ENCODE data around the gene TAGLN2.

DNA sequence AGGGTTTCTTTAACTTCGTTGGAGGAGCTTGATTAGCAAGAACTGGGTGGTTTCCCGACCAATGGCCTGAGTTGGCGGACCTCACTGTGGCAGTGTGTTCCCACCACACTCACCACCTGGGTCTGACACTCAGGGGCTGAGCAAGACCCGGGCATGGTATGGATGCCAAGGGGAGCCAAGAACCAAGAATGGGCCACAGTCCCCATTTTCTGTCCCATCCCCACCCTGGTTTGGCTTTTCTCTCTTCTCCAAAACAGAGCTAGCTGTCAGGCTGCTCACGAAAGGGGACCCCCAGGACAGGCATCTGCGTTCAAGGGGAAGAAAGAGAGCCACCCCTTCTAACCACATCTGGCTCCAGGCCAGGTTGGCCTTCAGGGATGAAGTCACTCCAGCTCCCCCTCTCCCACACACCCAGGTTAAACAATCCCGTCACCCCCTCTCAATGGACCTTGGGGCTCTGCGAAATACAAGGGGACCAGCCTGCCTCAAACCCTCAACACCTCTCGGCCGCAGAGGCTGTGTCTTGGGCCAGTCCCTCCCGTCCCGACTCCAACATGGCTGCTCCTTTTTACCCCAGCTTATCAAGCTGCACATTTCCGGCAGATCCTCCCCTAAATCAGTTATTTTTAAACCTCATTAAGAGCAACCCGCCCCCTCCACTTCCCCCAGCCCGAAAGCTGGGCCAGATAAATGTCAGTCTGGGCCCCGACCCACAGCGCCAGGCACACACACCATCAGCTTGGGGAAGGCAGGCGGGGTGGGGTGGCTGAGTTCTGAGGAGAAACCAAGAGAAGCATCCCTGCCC is 3.4 kb downstream of the TAGLN2 start:
- TF ChIP-seq POLR2AphosphoS5 (IDR thresholded peaks at IDR 0.05; ENCODE audit: borderline replicate concordance, low read depth, low read length) = no peak
- TF ChIP-seq EZH2 (IDR thresholded peaks at IDR 0.05) = no peak

All from SK-N-MC (cell line).